Subcutaneous adipose tissue (tissue), 4 donors: ENCODE results near the gene HEPHL1. TPM values are rescaled to one million over a fixed set of nuclear protein-coding genes. Genes with fewer than 3 reads are reported as not detected.

ENCODE experiments used
- total RNA-seq, 4 donors: library from RNA; depleted of rRNA; stranded (reverse); fragments of >200 nt; gene quantifications; one replicate each; pipeline ENCODE4 v1.1.0, GENCODE V29; 2016
- TF ChIP-seq, protein P1 (sequence below): fragments of 450-650 bp; IDR thresholded peaks from one replicate; pipeline ENCODE4 v1.5.1; 2016; ENCODE audit warnings: low read depth, mild to moderate bottlenecking, control low read depth, antibody characterized with exemption, moderate library complexity

The HEPHL1 gene
- total RNA-seq, 4 donors from 2014 or later = not detected

DNA sequence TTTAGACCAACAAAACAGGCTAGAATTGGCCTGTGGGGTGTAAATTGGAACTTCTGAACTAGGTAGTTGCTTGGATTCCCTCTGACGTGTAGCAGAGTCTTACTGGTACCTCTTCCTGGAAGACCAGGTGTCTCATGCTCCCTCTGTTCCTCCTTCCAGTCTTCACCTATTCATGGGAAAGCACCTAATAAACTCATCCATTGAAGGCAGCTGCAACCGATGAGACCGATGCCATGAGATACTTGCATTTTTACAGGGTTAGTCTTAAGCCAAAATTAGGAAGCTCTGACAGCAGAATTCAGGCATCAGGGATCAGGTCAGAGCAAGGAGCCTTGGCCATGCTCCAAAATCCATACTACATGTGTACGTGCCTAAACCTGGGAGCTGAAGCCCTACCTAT lies 13.2 kb upstream of the HEPHL1 start:
- TF ChIP-seq, protein P1, sequence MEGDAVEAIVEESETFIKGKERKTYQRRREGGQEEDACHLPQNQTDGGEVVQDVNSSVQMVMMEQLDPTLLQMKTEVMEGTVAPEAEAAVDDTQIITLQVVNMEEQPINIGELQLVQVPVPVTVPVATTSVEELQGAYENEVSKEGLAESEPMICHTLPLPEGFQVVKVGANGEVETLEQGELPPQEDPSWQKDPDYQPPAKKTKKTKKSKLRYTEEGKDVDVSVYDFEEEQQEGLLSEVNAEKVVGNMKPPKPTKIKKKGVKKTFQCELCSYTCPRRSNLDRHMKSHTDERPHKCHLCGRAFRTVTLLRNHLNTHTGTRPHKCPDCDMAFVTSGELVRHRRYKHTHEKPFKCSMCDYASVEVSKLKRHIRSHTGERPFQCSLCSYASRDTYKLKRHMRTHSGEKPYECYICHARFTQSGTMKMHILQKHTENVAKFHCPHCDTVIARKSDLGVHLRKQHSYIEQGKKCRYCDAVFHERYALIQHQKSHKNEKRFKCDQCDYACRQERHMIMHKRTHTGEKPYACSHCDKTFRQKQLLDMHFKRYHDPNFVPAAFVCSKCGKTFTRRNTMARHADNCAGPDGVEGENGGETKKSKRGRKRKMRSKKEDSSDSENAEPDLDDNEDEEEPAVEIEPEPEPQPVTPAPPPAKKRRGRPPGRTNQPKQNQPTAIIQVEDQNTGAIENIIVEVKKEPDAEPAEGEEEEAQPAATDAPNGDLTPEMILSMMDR = no peak

DNA sequence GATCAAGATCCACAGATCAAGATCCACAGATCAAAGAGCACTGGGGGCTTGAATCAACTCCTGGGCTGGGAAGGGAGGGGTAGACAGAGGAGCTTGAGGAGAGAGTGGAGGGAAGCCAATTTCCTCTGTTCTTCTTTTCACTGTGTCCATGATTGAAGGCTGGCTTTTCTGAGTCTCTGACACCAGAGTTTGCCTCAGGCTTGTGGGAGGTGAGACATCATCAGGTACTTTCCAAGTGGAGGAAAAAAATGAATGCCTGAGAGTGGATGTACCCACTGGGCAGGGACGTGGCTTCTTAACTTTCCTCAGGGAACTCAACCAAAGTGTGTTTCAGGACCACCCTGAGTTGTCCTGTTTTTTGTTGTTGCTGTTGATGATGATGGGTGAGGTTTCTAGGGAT lies 11.0 kb upstream of the HEPHL1 start:
- TF ChIP-seq, protein P1 = no peak

DNA sequence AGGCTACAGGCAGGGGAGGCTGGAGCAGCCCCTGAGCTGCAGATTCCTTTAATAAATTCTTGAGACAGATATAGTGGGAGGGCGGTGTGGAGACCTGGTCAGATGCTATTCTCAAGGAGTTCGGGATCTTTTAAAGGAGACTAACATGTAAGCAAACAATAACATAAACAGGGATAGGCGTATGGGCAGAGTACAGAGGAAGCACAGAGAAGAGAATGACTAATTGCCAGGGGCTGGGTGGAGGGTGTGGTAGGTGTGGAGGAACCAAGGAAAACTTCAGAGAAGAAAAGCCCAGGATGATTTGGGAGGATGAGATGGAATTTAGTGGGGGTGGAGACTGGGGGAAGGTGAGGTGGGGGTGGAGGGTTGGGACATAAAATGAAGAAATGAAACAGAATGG lies 9.7 kb upstream of the HEPHL1 start:
- TF ChIP-seq, protein P1 = no peak

DNA sequence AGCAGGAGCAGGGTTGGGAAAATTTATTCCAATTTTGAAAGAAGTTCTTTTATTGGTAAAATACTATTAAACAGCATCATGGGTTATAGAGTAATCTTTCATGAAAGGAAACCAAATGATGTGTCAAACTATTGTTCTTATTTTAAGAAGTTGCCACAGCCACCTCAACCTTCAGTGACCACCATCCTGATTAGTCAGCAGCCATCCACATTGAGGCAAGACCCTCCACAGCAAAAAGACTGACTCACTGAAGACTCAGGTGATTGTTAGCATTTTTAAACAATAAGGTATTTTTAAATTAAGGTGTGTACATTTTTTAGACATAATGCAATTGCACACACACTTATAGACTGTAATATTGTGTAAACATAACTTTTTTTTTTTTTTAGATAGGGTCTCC lies 3.7 kb upstream of the HEPHL1 start:
- TF ChIP-seq, protein P1 = no peak

DNA sequence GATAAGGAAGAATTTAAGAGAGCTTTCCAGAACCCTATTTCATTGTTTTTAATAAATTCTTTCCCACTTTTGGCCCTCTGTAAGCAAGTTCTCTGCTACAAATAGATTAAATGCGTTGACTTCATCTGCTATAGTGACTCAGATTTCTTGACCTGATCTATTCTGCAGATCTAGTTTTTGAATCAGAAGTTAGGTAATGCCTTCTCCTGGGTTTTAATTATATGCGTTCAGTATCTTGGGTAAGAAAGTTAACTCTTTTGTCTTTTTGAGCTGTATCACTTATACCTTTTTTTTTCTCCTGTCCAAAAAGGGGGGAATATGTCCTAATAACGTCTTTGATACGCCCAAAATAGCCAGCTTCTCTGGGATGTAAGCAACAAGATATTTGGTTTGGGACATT lies 2.4 kb upstream of the HEPHL1 start:
- TF ChIP-seq, protein P1 = no peak

DNA sequence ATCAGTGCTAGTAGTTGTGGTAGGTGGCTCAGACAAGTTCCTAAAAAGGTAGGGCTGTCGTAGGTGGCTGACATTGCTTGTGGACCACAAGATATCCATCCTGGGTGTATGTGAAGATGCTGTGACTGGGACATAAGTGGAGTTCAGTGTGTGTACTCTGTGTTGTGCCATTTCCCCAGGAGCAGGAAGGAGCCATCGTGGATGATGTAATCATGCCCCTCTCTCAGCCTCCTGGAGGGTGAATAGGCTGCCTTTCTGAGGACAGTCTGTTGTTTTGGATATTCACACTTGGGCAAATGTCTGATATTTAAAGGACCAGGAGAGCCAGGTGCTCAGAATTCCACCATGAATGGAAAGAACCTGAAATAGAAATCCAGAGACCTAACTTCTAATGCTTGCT lies 2.7 kb downstream of the HEPHL1 start:
- TF ChIP-seq, protein P1 = no peak

DNA sequence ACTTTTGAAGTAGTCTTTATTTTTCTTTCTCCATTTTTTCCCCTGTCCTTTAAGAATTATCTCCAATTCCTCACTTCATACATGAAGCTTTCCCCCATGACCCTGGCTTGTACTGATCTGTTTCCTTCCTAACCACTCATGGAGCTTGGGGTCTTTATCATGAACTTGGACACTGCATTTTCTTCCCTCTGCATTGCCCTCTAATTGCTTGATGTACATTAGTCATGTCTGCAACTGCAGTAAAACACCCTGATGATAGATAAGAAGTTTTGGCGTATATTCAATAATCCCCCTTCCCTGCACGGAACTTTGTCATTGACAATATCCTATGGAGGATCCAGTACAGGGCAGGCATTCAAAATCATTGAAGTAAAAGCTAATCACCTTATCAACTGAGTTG lies 3.4 kb downstream of the HEPHL1 start:
- TF ChIP-seq, protein P1 = no peak
